RWPE2 (cell line): ENCODE data around the gene PTPRM.

Experiments used
- ATAC-seq: fragments of 200-7000 bp; cut with Tn5 transposase; 3 replicates; pipeline ENCODE4 v1.9.1; 2021; ENCODE audit warnings: low read depth
- DNase-seq: peaks from one replicate; pipeline ENCODE4 v3.0.0-alpha.2; 2020; ENCODE audit warnings: low spot score
- H3K27ac ChIP-seq: fragments of 450-650 bp; 2 replicates; pipeline ENCODE4 v1.5.1; 2017; ENCODE audit warnings: mild to moderate bottlenecking; ENCODE audit not compliant: poor library complexity, severe bottlenecking
- H3K27me3 ChIP-seq: fragments of 250-450 bp; sonication (Bioruptor Pico); 2 replicates; pipeline ENCODE4 v1.5.1; 2021; ENCODE audit warnings: mild to moderate bottlenecking, moderate library complexity; ENCODE audit not compliant: insufficient read depth, poor library complexity, severe bottlenecking
- H3K36me3 ChIP-seq: fragments of 250-450 bp; sonication (Bioruptor Pico); 2 replicates; pipeline ENCODE4 v1.5.1; 2020; ENCODE audit warnings: low read depth, mild to moderate bottlenecking, moderate library complexity
- H3K4me1 ChIP-seq: fragments of 250-450 bp; sonication (Bioruptor Pico); 2 replicates; pipeline ENCODE4 v1.5.1; 2021; ENCODE audit warnings: mild to moderate bottlenecking, moderate library complexity; ENCODE audit not compliant: insufficient read depth, poor library complexity, severe bottlenecking
- H3K4me3 ChIP-seq: fragments of 250-450 bp; sonication (Bioruptor Pico); 2 replicates; pipeline ENCODE4 v1.5.1; 2021; ENCODE audit warnings: mild to moderate bottlenecking, moderate library complexity; ENCODE audit not compliant: severe bottlenecking
- H3K9me3 ChIP-seq: fragments of 250-450 bp; sonication (Bioruptor Pico); 2 replicates; pipeline ENCODE4 v1.5.1; 2021; ENCODE audit warnings: mild to moderate bottlenecking, moderate library complexity; ENCODE audit not compliant: severe bottlenecking
- CTCF ChIP-seq: fragments of 450-650 bp; IDR thresholded peaks from one replicate; pipeline ENCODE4 v1.5.1; 2017; ENCODE audit warnings: mild to moderate bottlenecking, moderate library complexity; ENCODE audit not compliant: poor library complexity, severe bottlenecking

PTPRM gene

GRCh38 chr18:7577706-7578105, 10.6 kb downstream of the PTPRM start:
- ATAC-seq (0 out of 3 replicates have a peak, but pooled peaks have one; percentile 24), DNase-seq (no peak)
- Histone ChIP-seq H3K36me3 (no peaks in the 10 kb centered on the region), H3K4me3 (no peak overlapping the region), H3K27ac (peak overlapping the region; percentile 66), H3K9me3 (no peaks in the 10 kb centered on the region), H3K4me1 (peaks cover 30% of the 10 kb centered on the region), H3K27me3 (no peaks in the 10 kb centered on the region)
- TF ChIP-seq CTCF: no peak

DNA sequence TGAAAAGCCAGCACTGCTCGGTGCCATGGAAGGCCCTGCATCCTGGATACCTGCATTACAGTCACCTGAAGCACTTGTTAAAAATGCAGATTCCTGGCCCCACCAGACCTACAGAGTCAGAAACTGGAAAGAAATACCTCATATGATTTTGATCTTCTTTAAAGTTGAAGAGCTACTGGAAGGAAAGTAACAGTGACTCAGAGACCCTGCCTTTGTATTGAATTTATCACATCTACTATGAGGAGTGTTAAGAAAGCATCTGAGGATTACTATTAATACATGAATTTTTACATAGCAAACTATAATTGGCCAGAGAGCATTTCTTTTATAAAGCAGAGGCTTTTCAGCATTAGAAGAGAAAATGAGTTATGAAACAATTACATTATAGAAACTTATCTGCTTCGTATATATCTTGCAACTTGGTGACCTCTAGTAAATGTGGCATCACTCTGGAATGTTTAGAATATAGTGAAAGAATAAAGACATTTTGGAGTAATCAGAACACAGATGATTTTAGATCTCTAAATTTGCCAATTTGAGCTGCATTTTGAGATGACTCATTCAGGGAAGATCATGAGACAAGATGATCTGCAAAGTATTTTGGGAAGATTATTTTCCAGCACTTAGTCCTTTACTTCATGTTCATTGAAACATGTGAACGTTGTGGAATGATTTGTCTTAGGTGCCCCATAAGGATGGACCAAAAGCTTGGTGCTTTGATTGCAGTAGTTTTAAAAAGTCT, 12.2 kb downstream of the PTPRM start:
- H3K27ac ChIP-seq: no peak overlapping the region
- no peak for TF ChIP-seq CTCF
- no peak overlapping the region for H3K4me3 ChIP-seq
- DNase-seq (no peak), ATAC-seq (no peak)
- no peaks in the 10 kb centered on the region for H3K9me3 ChIP-seq
- no peaks in the 10 kb centered on the region for H3K27me3 ChIP-seq
- peaks cover 28% of the 10 kb centered on the region for H3K4me1 ChIP-seq
- H3K36me3 ChIP-seq: no peaks in the 10 kb centered on the region

DNA sequence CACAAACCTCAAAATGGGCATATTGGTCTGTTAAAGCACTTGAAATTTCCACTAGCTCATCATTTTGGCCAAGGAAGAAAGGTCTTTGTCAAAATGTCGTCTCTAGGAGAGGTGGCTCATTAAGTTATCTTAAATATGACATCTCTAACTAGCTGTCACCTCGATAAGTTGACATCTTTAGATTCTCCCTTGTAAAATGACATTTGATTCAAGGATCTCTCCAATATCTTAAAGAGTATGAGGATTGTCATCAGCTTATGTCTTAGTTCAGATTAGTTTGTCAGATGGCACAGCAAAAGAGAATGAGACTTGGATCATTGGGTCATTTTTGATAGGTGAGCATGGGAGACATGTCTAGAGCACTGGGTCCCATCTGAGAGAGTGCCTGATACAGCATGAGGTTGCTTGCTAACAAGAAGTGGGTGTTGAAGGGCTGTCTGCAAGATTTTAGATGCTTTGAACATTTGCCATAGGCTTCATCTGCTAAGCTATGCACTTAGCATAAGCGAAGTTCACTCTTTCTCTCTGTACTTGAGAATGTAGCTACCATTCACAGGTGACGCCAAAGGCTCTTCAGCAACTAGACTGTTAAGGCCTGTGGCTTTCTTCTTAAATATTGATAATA, 12.9 kb downstream of the PTPRM start:
- ATAC-seq (no peak), DNase-seq (no peak)
- Histone ChIP-seq H3K4me3 (no peak overlapping the region), H3K27me3 (no peaks in the 10 kb centered on the region), H3K9me3 (no peaks in the 10 kb centered on the region), H3K36me3 (no peaks in the 10 kb centered on the region), H3K4me1 (peaks cover 28% of the 10 kb centered on the region), H3K27ac (no peak overlapping the region)
- no peak for TF ChIP-seq CTCF

GRCh38 chr18:7584646-7585275, 17.6 kb downstream of the PTPRM start:
- H3K4me3 ChIP-seq: no peak overlapping the region
- H3K4me1 ChIP-seq: no peaks in the 10 kb centered on the region
- no peaks in the 10 kb centered on the region for H3K9me3 ChIP-seq
- no peaks in the 10 kb centered on the region for H3K27me3 ChIP-seq
- TF ChIP-seq CTCF: no peak
- ATAC-seq (no peak), DNase-seq (no peak)
- no peaks in the 10 kb centered on the region for H3K36me3 ChIP-seq
- no peak overlapping the region for H3K27ac ChIP-seq
